SK-N-SH (cell line): ENCODE results near the gene OXCT1. TPM values are rescaled to one million over a fixed set of nuclear protein-coding genes. Genes with fewer than 3 reads are reported as not detected.

Source experiments
- CTCF ChIA-PET: fragments of 300-600, 350-600 bp; formaldehyde crosslinking; extraction: SDS; loops from one replicate; lab custom pipeline; 2021; lab: Yijun Ruan, JAX
- POLR2A ChIA-PET: fragments of 350-600 bp; sonication (Branson Sonifier 250); formaldehyde crosslinking; extraction: SDS; loops from one replicate; lab custom pipeline; 2020; ENCODE audit warnings: antibody characterized with exemption, inconsistent platforms; lab: Yijun Ruan, JAX
- DNase-seq: peaks from one replicate; pipeline ENCODE4 v3.0.0; 2012
- H2AFZ ChIP-seq: fragments of 200-600 bp; sonication (generic); 2 replicates; pipeline ENCODE4 v1.8.1; 2016; ENCODE audit warnings: antibody characterized with exemption, mild to moderate bottlenecking, low read depth
- H3F3A ChIP-seq: fragments of 200-600 bp; sonication (generic); replicated peaks from 2 replicates; pipeline ENCODE3; 2016; ENCODE audit warnings: antibody characterized with exemption, mild to moderate bottlenecking; ENCODE audit not compliant: insufficient read depth
- H3K27ac ChIP-seq, 2 experiments: fragments of 200-500 bp in 1 of 2; fragments of 200-600 bp in 1 of 2; sonication (Bioruptor generic) in 1 of 2; sonication (generic), shearing (Covaris generic) in 1 of 2; 2 replicates each; pipeline versions ENCODE4 v1.5.1 to v1.6.1; 2014 to 2016; ENCODE audit warnings: low read depth in 2 of 2, inconsistent platforms in 1 of 2, low read length in 1 of 2, mild to moderate bottlenecking in 1 of 2, mixed read lengths in 1 of 2
- H3K27me3 ChIP-seq: fragments of 200-600 bp; sonication (generic), shearing (Covaris generic); 2 replicates; pipeline ENCODE4 v1.6.1; 2016; ENCODE audit warnings: mixed run types; ENCODE audit not compliant: insufficient read depth
- H3K36me3 ChIP-seq, 2 experiments: fragments of 200-500 bp in 1 of 2; fragments of 200-600 bp in 1 of 2; sonication (Bioruptor generic) in 1 of 2; sonication (generic) in 1 of 2; replicated peaks in 1 of 2; 2 replicates each; pipeline versions ENCODE3 to v1.5.1; 2014 to 2016; ENCODE audit warnings: low read length in 1 of 2, mild to moderate bottlenecking in 1 of 2; ENCODE audit not compliant: insufficient read depth in 2 of 2, control insufficient read depth in 1 of 2
- H3K4me1 ChIP-seq, 2 experiments: fragments of 200-500 bp in 1 of 2; fragments of 200-600 bp in 1 of 2; sonication (Bioruptor generic) in 1 of 2; sonication (generic), shearing (Covaris generic) in 1 of 2; 2 replicates each; pipeline versions ENCODE4 v1.5.1 to v1.6.1; 2014 to 2016; ENCODE audit warnings: low read depth in 1 of 2, low read length in 1 of 2, mixed run types in 1 of 2; ENCODE audit not compliant: insufficient read depth in 2 of 2, control insufficient read depth in 1 of 2
- H3K4me2 ChIP-seq: fragments of 200-600 bp; sonication (generic), shearing (Covaris generic); 2 replicates; pipeline ENCODE4 v1.6.1; 2017; ENCODE audit warnings: mixed run types
- H3K4me3 ChIP-seq, 2 experiments: fragments of 200-500 bp in 1 of 2; fragments of 200-600 bp in 1 of 2; sonication (Bioruptor generic) in 1 of 2; sonication (generic), shearing (Covaris generic) in 1 of 2; 2 replicates each; pipeline versions ENCODE4 v1.5.1 to v1.8.1; 2014 to 2016; ENCODE audit warnings: low read depth in 2 of 2, inconsistent platforms in 1 of 2, low read length in 1 of 2, mild to moderate bottlenecking in 1 of 2, mixed read lengths in 1 of 2, moderate library complexity in 1 of 2
- H3K79me2 ChIP-seq: fragments of 200-600 bp; sonication (generic); 2 replicates; pipeline ENCODE4 v1.8.1; 2017; ENCODE audit warnings: mild to moderate bottlenecking; ENCODE audit not compliant: insufficient read depth
- H3K9ac ChIP-seq: fragments of 200-600 bp; sonication (generic); 2 replicates; pipeline ENCODE4 v1.6.1; 2017; ENCODE audit warnings: mixed run types
- H3K9me2 ChIP-seq: fragments of 200-600 bp; sonication (generic); 2 replicates; pipeline ENCODE4 v1.6.1; 2017; ENCODE audit warnings: mixed run types
- H3K9me3 ChIP-seq: fragments of 200-600 bp; sonication (generic); 2 replicates; pipeline ENCODE4 v1.6.1; 2017; ENCODE audit warnings: mixed run types, mild to moderate bottlenecking, moderate library complexity
- H4K20me1 ChIP-seq: fragments of 200-600 bp; sonication (generic); 2 replicates; pipeline ENCODE4 v1.6.1; 2017; ENCODE audit warnings: mild to moderate bottlenecking, mixed run types; ENCODE audit not compliant: insufficient read depth
- CHD2 ChIP-seq: fragments of 150-350 bp; IDR thresholded peaks from 2 replicates; pipeline ENCODE4 v1.6.1; 2018; ENCODE audit warnings: low read length; ENCODE audit not compliant: partially characterized antibody
- GATA2 ChIP-seq: sonication (generic); formaldehyde crosslinking; IDR thresholded peaks from 2 replicates; pipeline ENCODE4 v1.5.0; 2020; ENCODE audit warnings: mild to moderate bottlenecking, missing genetic modification reagents
- JUND ChIP-seq: IDR thresholded peaks from 2 replicates; pipeline ENCODE4 v1.4.0; 2012
- MAX ChIP-seq: IDR thresholded peaks from 2 replicates; pipeline ENCODE4 v1.4.0; 2012; ENCODE audit warnings: low read depth
- MXI1 ChIP-seq: IDR thresholded peaks from 2 replicates; pipeline ENCODE4 v1.6.1; 2012; ENCODE audit warnings: mild to moderate bottlenecking, low read depth, low read length, improper control_type of control experiment
- NRF1 ChIP-seq: IDR thresholded peaks from 2 replicates; pipeline ENCODE4 v1.6.1; 2012; ENCODE audit warnings: low read depth, mild to moderate bottlenecking, low read length
- SIN3A ChIP-seq: IDR thresholded peaks from 2 replicates; pipeline ENCODE4 v1.6.1; 2012; ENCODE audit warnings: low read depth, mild to moderate bottlenecking, low read length, moderate library complexity, borderline replicate concordance
- TAF1 ChIP-seq: IDR thresholded peaks from 2 replicates; pipeline ENCODE4 v1.6.1; 2012; ENCODE audit warnings: low read depth, mild to moderate bottlenecking, low read length, moderate library complexity, borderline replicate concordance
- TCF12 ChIP-seq: IDR thresholded peaks from 2 replicates; pipeline ENCODE4 v1.4.0; 2012
- TEAD4 ChIP-seq: IDR thresholded peaks from 2 replicates; pipeline ENCODE4 v1.4.0; 2012; ENCODE audit warnings: mild to moderate bottlenecking, borderline replicate concordance; ENCODE audit not compliant: insufficient read depth
- USF1 ChIP-seq: IDR thresholded peaks from 2 replicates; pipeline ENCODE4 v1.4.0; 2012; ENCODE audit warnings: low read depth, borderline replicate concordance
- ZBTB33 ChIP-seq: IDR thresholded peaks from 2 replicates; pipeline ENCODE4 v1.4.0; 2012; ENCODE audit warnings: low read depth, borderline replicate concordance
- WGBS: methylation state at CpG from one replicate; pipeline ENCODE4 v1.1.6; 2017; ENCODE audit warnings: low lambda C conversion rate; 5-methylcytosine and 5-hydroxymethylcytosine counted together
- polyA plus RNA-seq, 3 experiments: library from polyadenylated mRNA; depleted of rRNA; stranded (reverse); fragments of >200 nt; gene quantifications; 2 replicates each; pipeline ENCODE4 v1.2.3, GENCODE V29; 2012

The OXCT1 gene
- polyA plus RNA-seq, 1 of the 3 experiments (the other 2 are of a cell fraction) = 11.7 TPM

GRCh38 chr5:41878173-41878572 lies 7.9 kb upstream of the OXCT1 start:
- no peaks in the 10 kb centered on the region for H3K9me3 ChIP-seq
- WGBS = 49% methylated on average over 2 of the region's 2 CpGs

GRCh38 chr5:41877408-41877807 lies 7.2 kb upstream of the OXCT1 start:
- H3K27ac ChIP-seq = no peak overlapping the region
- no peaks in the 10 kb centered on the region for H3K9me2 ChIP-seq
- H3F3A ChIP-seq = no peaks in the 10 kb centered on the region
- H3K27me3 ChIP-seq = no peaks in the 10 kb centered on the region
- H3K9me3 ChIP-seq = no peaks in the 10 kb centered on the region
- no peaks in the 10 kb centered on the region for H3K4me1 ChIP-seq
- no peak overlapping the region for H3K4me2 ChIP-seq
- H3K9ac ChIP-seq = no peak overlapping the region
- TF ChIP-seq USF1 (no peak), GATA2 (no peak), TEAD4 (no peak), SIN3A (no peak), CHD2 (no peak), ZBTB33 (no peak), NRF1 (no peak), TAF1 (no peak), MAX (no peak), JUND (no peak), MXI1 (no peak)
- H3K36me3 ChIP-seq = no peaks in the 10 kb centered on the region
- no peak overlapping the region for H2AFZ ChIP-seq
- no peaks in the 10 kb centered on the region for H4K20me1 ChIP-seq
- no peaks in the 10 kb centered on the region for H3K79me2 ChIP-seq
- CTCF ChIA-PET = interaction anchor here (0.9 kb wide), 1 partner anchor 48 kb away, joined by 3 read pairs; the partner anchor contains the start of gene FBXO4
- 62% methylated on average over 1 of the region's 1 CpG for WGBS
- DNase-seq = no peak
- H3K4me3 ChIP-seq = no peak overlapping the region
- POLR2A ChIA-PET = no interaction called here

More at GRCh38 chr5:41878173-41878572, 7.9 kb upstream of the OXCT1 start:
- no peaks in the 10 kb centered on the region for H3K36me3 ChIP-seq
- POLR2A ChIA-PET = no interaction called here
- no peak overlapping the region for H3K4me3 ChIP-seq
- no peak overlapping the region for H3K27ac ChIP-seq
- no peak overlapping the region for H2AFZ ChIP-seq
- CTCF ChIA-PET = interaction anchor here (0.9 kb wide), 1 partner anchor 47 kb away, joined by 3 read pairs; the partner anchor contains the start of gene FBXO4
- no peaks in the 10 kb centered on the region for H3F3A ChIP-seq
- H3K4me1 ChIP-seq = peaks cover 0 to 4% of the 10 kb centered on the region in 2 experiments; a peak in 1 of 4 replicates
- no peaks in the 10 kb centered on the region for H3K79me2 ChIP-seq
- no peaks in the 10 kb centered on the region for H3K27me3 ChIP-seq
- H4K20me1 ChIP-seq = no peaks in the 10 kb centered on the region
- DNase-seq = no peak
- no peak for TF ChIP-seq TCF12
- no peak for TF ChIP-seq TAF1
- H3K9ac ChIP-seq = no peak overlapping the region
- no peak overlapping the region for H3K4me2 ChIP-seq
- no peaks in the 10 kb centered on the region for H3K9me2 ChIP-seq
